ENCODE results near the gene TCTN3. TPM values are rescaled to one million over a fixed set of nuclear protein-coding genes. Genes with fewer than 3 reads are reported as not detected.

TCTN3 gene
- total RNA-seq, 1 experiment from 2014 or later: 41.7 TPM

DNA sequence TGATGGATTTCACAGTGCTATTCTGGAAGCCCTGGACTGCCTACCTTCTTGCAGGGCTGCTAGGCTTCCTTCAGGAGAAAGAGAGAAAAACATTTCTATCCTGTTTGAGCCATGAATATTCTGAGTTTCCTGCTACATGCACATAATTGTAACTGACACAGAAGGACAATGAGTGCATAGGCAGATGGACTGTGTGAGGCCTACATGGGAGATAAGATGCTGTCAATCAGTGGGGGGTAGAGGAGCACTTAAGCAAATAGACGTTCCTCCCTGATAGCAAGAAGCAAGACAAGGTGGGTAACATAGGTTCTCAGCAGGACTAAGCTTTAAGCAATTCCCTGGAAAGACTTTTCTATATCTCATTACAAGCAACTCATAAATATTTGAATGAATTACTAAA is 48.8 kb downstream of the TCTN3 start:
- H4K20me1 ChIP-seq (ENCODE audit: insufficient read depth): peaks cover 4% of the 10 kb centered on the region; the same call in 1 of the 2 replicates
- H3K27ac ChIP-seq (ENCODE audit: low read depth, low read length): no peak overlapping the region
- no peak overlapping the region for H3K9ac ChIP-seq (ENCODE audit: low read length)
- H3K9me2 ChIP-seq (ENCODE audit: insufficient read depth): no peaks in the 10 kb centered on the region
- POLR2A ChIA-PET: no interaction called here
- peaks cover 29 to 37% of the 10 kb centered on the region in 2 experiments; a peak in 3 of 4 replicates for H3K36me3 ChIP-seq (ENCODE audit: control insufficient read depth in 1 of 2, insufficient read depth in 2 of 2, low read length in 2 of 2)
- no peak overlapping the region for H3K4me3 ChIP-seq (replicated peaks in 1 of 2; ENCODE audit: low read depth in 1 of 2, low read length in 2 of 2)
- H3K9me3 ChIP-seq (ENCODE audit: control insufficient read depth in 1 of 2, insufficient read depth in 1 of 2, low read depth in 1 of 2, low read length in 2 of 2): no peaks in the 10 kb centered on the region
- no peaks in the 10 kb centered on the region for H3K27me3 ChIP-seq (ENCODE audit: insufficient read depth, low read length)
- no peak overlapping the region for H3K4me2 ChIP-seq (ENCODE audit: low read length)
- ATAC-seq (no peak), DNase-seq (ENCODE audit: low read depth, low spot score) (no peak)
- RAD21 ChIA-PET (ENCODE audit: low non-redundant PET in 1 of 2, low total read pairs in 2 of 2, uncharacterized antibody in 2 of 2, unreplicated experiment in 2 of 2): no interaction called here
- peaks cover 33% of the 10 kb centered on the region for H3K79me2 ChIP-seq (ENCODE audit: insufficient read depth, low read length)
- H3K4me1 ChIP-seq (ENCODE audit: control insufficient read depth in 1 of 2, insufficient read depth in 2 of 2, low read length in 2 of 2): no peaks in the 10 kb centered on the region
- CTCF ChIA-PET: no interaction called here
- no TSS peak for BruUV-seq (replicated peaks)
- intact Hi-C loops (cut with micrococcal nuclease): no loop called here
- H2AFZ ChIP-seq (ENCODE audit: low read depth, low read length, poor library complexity, severe bottlenecking): no peak overlapping the region
- TF ChIP-seq SP1 (IDR thresholded peaks at IDR 0.05; ENCODE audit: low read depth) (no peak), POLR2AphosphoS5 (IDR thresholded peaks at IDR 0.05; ENCODE audit: low read depth, low read length) (no peak), YY1 (IDR thresholded peaks at IDR 0.05; ENCODE audit: extremely low read depth, insufficient replicate concordance, low read depth, low read length) (no peak), SRF (IDR thresholded peaks at IDR 0.05; ENCODE audit: low read depth) (no peak)
- TF ChIP-seq, protein P1, sequence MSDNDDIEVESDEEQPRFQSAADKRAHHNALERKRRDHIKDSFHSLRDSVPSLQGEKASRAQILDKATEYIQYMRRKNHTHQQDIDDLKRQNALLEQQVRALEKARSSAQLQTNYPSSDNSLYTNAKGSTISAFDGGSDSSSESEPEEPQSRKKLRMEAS (IDR thresholded peaks at IDR 0.05): no peak
- TF ChIP-seq, protein P2, sequence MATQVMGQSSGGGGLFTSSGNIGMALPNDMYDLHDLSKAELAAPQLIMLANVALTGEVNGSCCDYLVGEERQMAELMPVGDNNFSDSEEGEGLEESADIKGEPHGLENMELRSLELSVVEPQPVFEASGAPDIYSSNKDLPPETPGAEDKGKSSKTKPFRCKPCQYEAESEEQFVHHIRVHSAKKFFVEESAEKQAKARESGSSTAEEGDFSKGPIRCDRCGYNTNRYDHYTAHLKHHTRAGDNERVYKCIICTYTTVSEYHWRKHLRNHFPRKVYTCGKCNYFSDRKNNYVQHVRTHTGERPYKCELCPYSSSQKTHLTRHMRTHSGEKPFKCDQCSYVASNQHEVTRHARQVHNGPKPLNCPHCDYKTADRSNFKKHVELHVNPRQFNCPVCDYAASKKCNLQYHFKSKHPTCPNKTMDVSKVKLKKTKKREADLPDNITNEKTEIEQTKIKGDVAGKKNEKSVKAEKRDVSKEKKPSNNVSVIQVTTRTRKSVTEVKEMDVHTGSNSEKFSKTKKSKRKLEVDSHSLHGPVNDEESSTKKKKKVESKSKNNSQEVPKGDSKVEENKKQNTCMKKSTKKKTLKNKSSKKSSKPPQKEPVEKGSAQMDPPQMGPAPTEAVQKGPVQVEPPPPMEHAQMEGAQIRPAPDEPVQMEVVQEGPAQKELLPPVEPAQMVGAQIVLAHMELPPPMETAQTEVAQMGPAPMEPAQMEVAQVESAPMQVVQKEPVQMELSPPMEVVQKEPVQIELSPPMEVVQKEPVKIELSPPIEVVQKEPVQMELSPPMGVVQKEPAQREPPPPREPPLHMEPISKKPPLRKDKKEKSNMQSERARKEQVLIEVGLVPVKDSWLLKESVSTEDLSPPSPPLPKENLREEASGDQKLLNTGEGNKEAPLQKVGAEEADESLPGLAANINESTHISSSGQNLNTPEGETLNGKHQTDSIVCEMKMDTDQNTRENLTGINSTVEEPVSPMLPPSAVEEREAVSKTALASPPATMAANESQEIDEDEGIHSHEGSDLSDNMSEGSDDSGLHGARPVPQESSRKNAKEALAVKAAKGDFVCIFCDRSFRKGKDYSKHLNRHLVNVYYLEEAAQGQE (IDR thresholded peaks at IDR 0.05; ENCODE audit: low read depth): no peak
- TF ChIP-seq, protein P3, sequence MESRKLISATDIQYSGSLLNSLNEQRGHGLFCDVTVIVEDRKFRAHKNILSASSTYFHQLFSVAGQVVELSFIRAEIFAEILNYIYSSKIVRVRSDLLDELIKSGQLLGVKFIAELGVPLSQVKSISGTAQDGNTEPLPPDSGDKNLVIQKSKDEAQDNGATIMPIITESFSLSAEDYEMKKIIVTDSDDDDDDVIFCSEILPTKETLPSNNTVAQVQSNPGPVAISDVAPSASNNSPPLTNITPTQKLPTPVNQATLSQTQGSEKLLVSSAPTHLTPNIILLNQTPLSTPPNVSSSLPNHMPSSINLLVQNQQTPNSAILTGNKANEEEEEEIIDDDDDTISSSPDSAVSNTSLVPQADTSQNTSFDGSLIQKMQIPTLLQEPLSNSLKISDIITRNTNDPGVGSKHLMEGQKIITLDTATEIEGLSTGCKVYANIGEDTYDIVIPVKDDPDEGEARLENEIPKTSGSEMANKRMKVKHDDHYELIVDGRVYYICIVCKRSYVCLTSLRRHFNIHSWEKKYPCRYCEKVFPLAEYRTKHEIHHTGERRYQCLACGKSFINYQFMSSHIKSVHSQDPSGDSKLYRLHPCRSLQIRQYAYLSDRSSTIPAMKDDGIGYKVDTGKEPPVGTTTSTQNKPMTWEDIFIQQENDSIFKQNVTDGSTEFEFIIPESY (IDR thresholded peaks at IDR 0.05; ENCODE audit: extremely low read depth, insufficient replicate concordance, low read length): no peak
